ENCODE results near the gene SPOCK1. TPM values are rescaled to one million over a fixed set of nuclear protein-coding genes. Genes with fewer than 3 reads are reported as not detected.
A peak's percentile ranks its signal among the peaks of the same experiment; 100 is the strongest.

The SPOCK1 gene
- total and polyA plus RNA-seq, 2 experiments from 2014 or later: 4.1 to 14.0 TPM

DNA sequence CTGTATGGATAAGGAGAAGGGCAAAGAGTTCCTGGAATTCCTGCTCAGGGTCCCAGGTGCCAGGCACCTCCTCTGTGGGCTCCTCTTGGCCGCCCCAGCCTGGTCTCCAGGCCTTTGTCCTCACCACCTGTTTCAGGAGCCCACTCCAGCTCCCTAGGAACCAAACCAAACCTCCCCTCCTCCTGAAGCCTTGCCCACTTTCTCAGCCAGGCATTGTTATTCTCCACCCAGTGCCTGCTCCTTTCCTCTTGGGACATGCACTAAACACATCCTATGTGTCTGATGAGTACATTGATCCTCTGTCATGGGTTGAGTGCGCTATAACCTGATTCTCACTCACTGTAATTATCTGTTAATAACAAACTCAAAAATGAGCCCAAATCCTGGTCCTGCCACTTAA lies 189.8 kb downstream of the SPOCK1 start:
- Histone ChIP-seq H3K27ac (no peak overlapping the region), H3K4me1 (ENCODE audit: low read depth) (peaks cover 6% of the 10 kb centered on the region), H3K27me3 (no peaks in the 10 kb centered on the region), H3K36me3 (no peaks in the 10 kb centered on the region), H3K9me3 (ENCODE audit: low read depth) (no peaks in the 10 kb centered on the region), H3K4me3 (no peak overlapping the region)
- no peak for DNase-seq (ENCODE audit: low read depth in 1 of 2, low spot score in 1 of 2)
- TF ChIP-seq, protein P1, sequence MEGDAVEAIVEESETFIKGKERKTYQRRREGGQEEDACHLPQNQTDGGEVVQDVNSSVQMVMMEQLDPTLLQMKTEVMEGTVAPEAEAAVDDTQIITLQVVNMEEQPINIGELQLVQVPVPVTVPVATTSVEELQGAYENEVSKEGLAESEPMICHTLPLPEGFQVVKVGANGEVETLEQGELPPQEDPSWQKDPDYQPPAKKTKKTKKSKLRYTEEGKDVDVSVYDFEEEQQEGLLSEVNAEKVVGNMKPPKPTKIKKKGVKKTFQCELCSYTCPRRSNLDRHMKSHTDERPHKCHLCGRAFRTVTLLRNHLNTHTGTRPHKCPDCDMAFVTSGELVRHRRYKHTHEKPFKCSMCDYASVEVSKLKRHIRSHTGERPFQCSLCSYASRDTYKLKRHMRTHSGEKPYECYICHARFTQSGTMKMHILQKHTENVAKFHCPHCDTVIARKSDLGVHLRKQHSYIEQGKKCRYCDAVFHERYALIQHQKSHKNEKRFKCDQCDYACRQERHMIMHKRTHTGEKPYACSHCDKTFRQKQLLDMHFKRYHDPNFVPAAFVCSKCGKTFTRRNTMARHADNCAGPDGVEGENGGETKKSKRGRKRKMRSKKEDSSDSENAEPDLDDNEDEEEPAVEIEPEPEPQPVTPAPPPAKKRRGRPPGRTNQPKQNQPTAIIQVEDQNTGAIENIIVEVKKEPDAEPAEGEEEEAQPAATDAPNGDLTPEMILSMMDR (IDR thresholded peaks at IDR 0.05; ENCODE audit: low read depth, low read length): no peak

DNA sequence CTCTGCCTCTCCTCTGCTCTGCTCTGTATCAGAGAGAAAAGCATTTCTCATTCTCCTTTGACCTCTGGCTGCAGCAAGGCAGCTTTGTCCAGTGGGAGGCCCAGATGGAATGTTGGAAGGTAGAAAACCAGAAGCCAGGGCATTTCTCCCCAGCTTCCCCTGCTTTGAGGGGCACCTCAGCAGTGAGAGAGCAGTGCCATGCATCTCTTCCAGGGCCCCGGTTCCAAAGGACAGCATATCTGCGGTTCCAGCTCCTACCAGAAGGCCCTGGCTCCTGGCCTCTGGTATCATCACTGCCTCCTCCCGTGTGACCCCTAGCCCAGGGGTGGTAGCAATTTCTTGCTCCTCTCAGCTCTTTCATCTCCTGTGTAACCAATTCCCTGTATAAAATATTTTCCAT lies 190.8 kb downstream of the SPOCK1 start:
- Histone ChIP-seq H3K36me3 (no peaks in the 10 kb centered on the region), H3K9me3 (ENCODE audit: low read depth) (no peaks in the 10 kb centered on the region), H3K27me3 (no peaks in the 10 kb centered on the region), H3K4me1 (ENCODE audit: low read depth) (peaks cover 6% of the 10 kb centered on the region), H3K27ac (no peak overlapping the region), H3K4me3 (no peak overlapping the region)
- TF ChIP-seq, protein P1 (IDR thresholded peaks at IDR 0.05; ENCODE audit: low read depth, low read length): no peak
- peak in 1 of 2 donors; percentile 14 for DNase-seq (ENCODE audit: low read depth in 1 of 2, low spot score in 1 of 2)

DNA sequence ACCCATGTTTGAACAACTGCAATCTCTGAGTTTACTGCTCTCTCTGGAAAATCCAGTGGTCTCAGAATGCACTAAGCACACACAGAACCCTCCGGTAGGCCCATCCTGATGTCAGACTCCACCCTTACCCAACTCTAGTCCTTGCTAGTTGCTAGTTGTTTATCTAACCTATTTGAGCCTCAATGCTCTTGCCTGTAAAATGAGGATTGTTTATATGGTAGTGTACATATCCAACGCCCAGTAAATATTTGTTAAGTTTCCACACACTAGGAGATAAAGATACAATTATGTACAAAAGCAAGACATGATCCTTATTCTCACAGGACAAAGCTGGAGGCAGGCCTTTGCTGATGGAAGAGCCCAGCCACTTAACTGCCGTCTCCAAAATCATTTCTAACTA lies 192.2 kb downstream of the SPOCK1 start:
- no peaks in the 10 kb centered on the region for H3K27me3 ChIP-seq
- DNase-seq (ENCODE audit: low read depth in 1 of 2, low spot score in 1 of 2): no peak
- H3K4me3 ChIP-seq: no peak overlapping the region
- H3K4me1 ChIP-seq (ENCODE audit: low read depth): peaks cover 6% of the 10 kb centered on the region
- H3K36me3 ChIP-seq: no peaks in the 10 kb centered on the region
- H3K9me3 ChIP-seq (ENCODE audit: low read depth): no peaks in the 10 kb centered on the region
- H3K27ac ChIP-seq: no peak overlapping the region
- TF ChIP-seq, protein P1 (IDR thresholded peaks at IDR 0.05; ENCODE audit: low read depth, low read length): no peak

DNA sequence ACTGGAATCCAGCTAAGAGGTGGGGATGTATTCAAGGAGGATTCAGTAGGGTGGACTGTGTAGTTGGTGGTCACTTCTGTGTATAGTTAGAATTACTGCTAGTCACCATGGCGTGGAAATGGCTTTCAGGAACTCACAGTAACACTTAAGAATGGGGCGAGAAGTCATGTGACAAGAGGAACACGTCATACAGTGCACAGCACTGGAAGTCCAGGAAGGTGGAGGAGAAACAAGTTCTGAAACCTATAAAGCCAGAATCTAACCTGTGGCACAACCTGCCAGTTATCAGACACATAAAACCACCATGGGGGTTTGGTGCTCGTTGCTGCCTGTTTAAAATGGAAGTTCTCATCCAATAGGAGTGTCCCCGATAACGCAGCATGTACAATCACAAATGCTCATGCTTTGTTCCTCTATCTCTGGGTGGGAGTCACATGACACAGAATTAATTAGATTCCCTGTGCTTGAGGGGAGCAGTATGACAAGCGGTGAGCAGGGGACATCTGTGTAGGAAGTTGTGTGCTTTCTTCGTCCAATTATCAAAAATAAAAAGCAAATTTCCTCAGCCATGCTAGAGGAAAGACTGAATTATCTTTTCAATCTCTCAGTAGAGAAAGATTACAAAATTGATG lies 193.0 kb downstream of the SPOCK1 start:
- no peak for DNase-seq (ENCODE audit: low read depth in 1 of 2, low spot score in 1 of 2)
- Histone ChIP-seq H3K27ac (no peak overlapping the region), H3K27me3 (no peaks in the 10 kb centered on the region), H3K4me1 (ENCODE audit: low read depth) (peaks cover 6% of the 10 kb centered on the region), H3K4me3 (no peak overlapping the region), H3K36me3 (no peaks in the 10 kb centered on the region), H3K9me3 (ENCODE audit: low read depth) (no peaks in the 10 kb centered on the region)
- TF ChIP-seq, protein P1 (IDR thresholded peaks at IDR 0.05; ENCODE audit: low read depth, low read length): no peak

DNA sequence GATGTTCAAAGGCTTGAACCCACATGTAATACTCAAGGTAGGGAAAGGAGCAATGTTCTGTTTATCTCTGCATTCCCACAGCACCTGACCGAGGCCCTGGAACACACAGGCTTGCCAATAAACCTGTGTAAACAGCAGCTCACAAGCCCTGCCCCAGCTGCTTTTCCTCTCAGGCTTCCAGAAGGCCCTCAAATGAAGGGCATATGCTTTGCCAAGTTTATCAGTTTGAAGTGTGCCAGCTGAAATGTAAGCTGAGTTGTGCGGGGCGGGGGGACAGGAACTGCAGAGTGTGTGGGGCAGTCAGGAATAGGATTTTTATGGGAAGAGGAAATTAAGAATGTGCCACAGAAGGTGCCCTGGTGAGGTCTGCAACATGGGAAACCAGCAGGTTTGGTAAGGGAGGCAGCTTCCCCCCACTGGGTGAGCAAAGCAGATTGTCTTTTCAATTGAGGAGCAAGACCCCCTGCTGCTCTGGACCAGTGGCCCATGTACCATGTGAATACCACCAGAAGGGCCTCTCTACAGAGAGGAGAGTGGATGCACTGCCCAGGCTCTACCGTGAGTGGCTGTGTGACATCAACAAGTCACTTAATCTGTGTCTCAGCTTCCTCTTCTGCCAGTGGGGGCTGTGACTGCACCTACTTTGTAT lies 194.8 kb downstream of the SPOCK1 start:
- no peaks in the 10 kb centered on the region for H3K36me3 ChIP-seq
- no peak overlapping the region for H3K4me3 ChIP-seq
- TF ChIP-seq, protein P1 (IDR thresholded peaks at IDR 0.05; ENCODE audit: low read depth, low read length): no peak
- H3K27ac ChIP-seq: no peak overlapping the region
- H3K27me3 ChIP-seq: no peaks in the 10 kb centered on the region
- no peaks in the 10 kb centered on the region for H3K4me1 ChIP-seq (ENCODE audit: low read depth)
- DNase-seq (ENCODE audit: low read depth in 1 of 2, low spot score in 1 of 2): no peak
- H3K9me3 ChIP-seq (ENCODE audit: low read depth): no peaks in the 10 kb centered on the region
